HepG2 (cell line): ENCODE results near the gene CDC27. TPM values are rescaled to one million over a fixed set of nuclear protein-coding genes. Genes with fewer than 3 reads are reported as not detected.

ENCODE experiments used
- AFF4 ChIP-seq: sonication (generic); formaldehyde crosslinking; IDR thresholded peaks from 2 replicates; pipeline ENCODE4 v1.4.0; 2020; ENCODE audit warnings: missing genetic modification reagents
- ARID3A ChIP-seq: IDR thresholded peaks from 2 replicates; pipeline ENCODE4 v1.6.1; 2012; ENCODE audit warnings: low read depth, low read length, improper control_type of control experiment
- ATF5 ChIP-seq: sonication (generic); formaldehyde crosslinking; IDR thresholded peaks from 2 replicates; pipeline ENCODE4 v1.4.0; 2020; ENCODE audit warnings: mild to moderate bottlenecking, low read depth, missing genetic modification reagents
- LRRFIP1 ChIP-seq: sonication (generic); formaldehyde crosslinking; conservative IDR thresholded peaks from 2 replicates; pipeline ENCODE4 v1.4.0; 2020; ENCODE audit warnings: missing genetic modification reagents
- PBX3 ChIP-seq: sonication (generic); formaldehyde crosslinking; IDR thresholded peaks from 2 replicates; pipeline ENCODE4 v1.8.1; 2023; ENCODE audit warnings: missing genetic modification reagents, inconsistent platforms, borderline replicate concordance
- PCBP2 ChIP-seq: fragments of 200-400 bp; formaldehyde crosslinking; optimal IDR thresholded peaks from 2 replicates; pipeline ENCODE3; 2018; ENCODE audit warnings: low read length, low read depth; ENCODE audit not compliant: poor library complexity, severe bottlenecking
- ZFP36L1 ChIP-seq: sonication (generic); formaldehyde crosslinking; IDR thresholded peaks from 2 replicates; pipeline ENCODE4 v1.8.0; 2022; ENCODE audit warnings: mild to moderate bottlenecking, missing genetic modification reagents, moderate library complexity
- ZNF256 ChIP-seq: sonication (generic); formaldehyde crosslinking; conservative IDR thresholded peaks from 2 replicates; pipeline ENCODE4 v1.4.0; 2020; ENCODE audit warnings: missing genetic modification reagents
- ZNF335 ChIP-seq: sonication (generic); formaldehyde crosslinking; IDR thresholded peaks from 2 replicates; pipeline ENCODE4 v1.4.0; 2020; ENCODE audit warnings: missing genetic modification reagents
- ZNF343 ChIP-seq: sonication (generic); formaldehyde crosslinking; IDR thresholded peaks from 2 replicates; pipeline ENCODE4 v1.4.0; 2020; ENCODE audit warnings: mild to moderate bottlenecking, missing genetic modification reagents
- ZNF501 ChIP-seq: sonication (generic); formaldehyde crosslinking; IDR thresholded peaks from 2 replicates; pipeline ENCODE4 v1.5.1; 2020; ENCODE audit warnings: mild to moderate bottlenecking, moderate library complexity, missing genetic modification reagents
- ZNF879 ChIP-seq: sonication (generic); formaldehyde crosslinking; IDR thresholded peaks from 2 replicates; pipeline ENCODE4 v1.8.1; 2023; ENCODE audit warnings: missing genetic modification reagents
- ZXDC ChIP-seq: sonication (generic); formaldehyde crosslinking; IDR thresholded peaks from 2 replicates; pipeline ENCODE4 v1.5.0; 2020; ENCODE audit warnings: mild to moderate bottlenecking, missing genetic modification reagents
- polyA plus RNA-seq, 8 experiments: library from polyadenylated mRNA; depleted of rRNA in 3 of 8; stranded (reverse) in 7 of 8; unstranded in 1 of 8; fragments of >200 nt; fragmentation: Illumina TruSeq in 4 of 8; extraction: Trizol in 4 of 8; gene quantifications; 2 replicates each; pipeline versions ENCODE4 v1.2.1 to v1.2.3, GENCODE V29; 2011 to 2016; ENCODE audit warnings: low read depth in 4 of 8, missing spikeins in 1 of 8, mixed read lengths in 1 of 8; ENCODE audit not compliant: insufficient read depth in 1 of 8
- total RNA-seq, 5 experiments: library from RNA; depleted of rRNA; stranded (reverse); fragments of >200 nt; fragmentation: Illumina TruSeq; extraction: Trizol; gene quantifications; 2 replicates each; pipeline ENCODE4 v1.2.3, GENCODE V29; 2016; ENCODE audit warnings: low read depth in 1 of 5

The CDC27 gene
- total and polyA plus RNA-seq, 2 of the 13 experiments (the other 11 are each of a cell fraction or from before 2014, with no cell fraction given) = 80.7 to 102 TPM

GRCh38 chr17:47188876-47189731, at the start of gene CDC27 (continued):
- TF ChIP-seq ARID3A (peak; percentile 25; the same call in 1 of the 2 replicates), ZNF343 (CRISPR knock-in tag) (peak; percentile 9; the same call in 1 of the 2 replicates), PCBP2 (no peak), AFF4 (CRISPR knock-in tag) (0 out of 2 replicates have a peak, but pooled peaks have one; percentile 70), ZNF335 (peak; percentile 87; the same call in 1 of the 2 replicates), ZNF501 (CRISPR knock-in tag) (peak; percentile 99), ATF5 (CRISPR knock-in tag) (no peak), LRRFIP1 (CRISPR knock-in tag) (peak; percentile 84), PBX3 (CRISPR knock-in tag) (0 out of 2 replicates have a peak, but pooled peaks have one; percentile 72), ZNF879 (peak; percentile 96; the same call in 1 of the 2 replicates), ZXDC (CRISPR knock-in tag) (peak; percentile 9; the same call in 1 of the 2 replicates), ZFP36L1 (CRISPR knock-in tag) (peak; percentile 80), ZNF256 (CRISPR knock-in tag) (peak; percentile 55; the same call in 1 of the 2 replicates)
